COLO829 (cell line): ENCODE results near the gene SP6.
A peak's percentile ranks its signal among the peaks of the same experiment; 100 is the strongest.

Source experiments
- DNase-seq: peaks from one replicate; pipeline ENCODE4 v3.0.0; 2012; ENCODE audit warnings: low spot score

Gene SP6

GRCh38 chr17:47850692-47851573 is at the start of gene SP6:
Gene SP6 (minus strand): TSS chr17:47851163. CDS start chr17:47848429, 2,734 bp downstream.
- DNase-seq: peak; percentile 40

- no peak for DNase-seq
Observed at GRCh38 chr17:47899643-47900042, 48.7 kb upstream of the SP6 start.

GRCh38 chr17:47898241-47898640 is 47.3 kb upstream of the SP6 start:
- DNase-seq: no peak

- DNase-seq: peak; percentile 62
Observed at GRCh38 chr17:47897561-47897960, 46.6 kb upstream of the SP6 start.

- DNase-seq: no peak
Observed at GRCh38 chr17:47896672-47897490, 45.9 kb upstream of the SP6 start.

- DNase-seq: peak; percentile 100
Observed at GRCh38 chr17:47895856-47896671, 45.1 kb upstream of the SP6 start, which contains the start of gene SP2. Gene SP2 (plus strand): TSS chr17:47896236. CDS start chr17:47896287, 51 bp downstream.

- DNase-seq: no peak
Observed at GRCh38 chr17:47895347-47895855, 44.4 kb upstream of the SP6 start.

- no peak for DNase-seq
Observed at GRCh38 chr17:47894498-47895346, 43.8 kb upstream of the SP6 start.

GRCh38 chr17:47891545-47892088 is 40.7 kb upstream of the SP6 start:
- DNase-seq: no peak

GRCh38 chr17:47889734-47890529 is 39.0 kb upstream of the SP6 start:
- peak; percentile 63 for DNase-seq

- no peak for DNase-seq
Observed at GRCh38 chr17:47888293-47888692, 37.3 kb upstream of the SP6 start.

GRCh38 chr17:47884905-47885730 is 34.2 kb upstream of the SP6 start:
- DNase-seq: no peak

- DNase-seq: no peak
Observed at GRCh38 chr17:47884427-47884740, 33.4 kb upstream of the SP6 start.

GRCh38 chr17:47883589-47884426 is 32.8 kb upstream of the SP6 start:
- DNase-seq: no peak

- DNase-seq: no peak
Observed at GRCh38 chr17:47882695-47883588, 32.0 kb upstream of the SP6 start.

GRCh38 chr17:47882247-47882646 is 31.3 kb upstream of the SP6 start:
- DNase-seq: no peak
